NK-92 treated with Interleukin-12 subunit alpha and Interleukin-12 subunit beta, amount 100 ng/mL, for 24 hours (cell line): ENCODE results near the gene TRAPPC3.

Experiments
- DNase-seq: peaks from one replicate; lab custom pipeline; 2025; lab: John Stamatoyannopoulos, UW

Gene TRAPPC3

DNA sequence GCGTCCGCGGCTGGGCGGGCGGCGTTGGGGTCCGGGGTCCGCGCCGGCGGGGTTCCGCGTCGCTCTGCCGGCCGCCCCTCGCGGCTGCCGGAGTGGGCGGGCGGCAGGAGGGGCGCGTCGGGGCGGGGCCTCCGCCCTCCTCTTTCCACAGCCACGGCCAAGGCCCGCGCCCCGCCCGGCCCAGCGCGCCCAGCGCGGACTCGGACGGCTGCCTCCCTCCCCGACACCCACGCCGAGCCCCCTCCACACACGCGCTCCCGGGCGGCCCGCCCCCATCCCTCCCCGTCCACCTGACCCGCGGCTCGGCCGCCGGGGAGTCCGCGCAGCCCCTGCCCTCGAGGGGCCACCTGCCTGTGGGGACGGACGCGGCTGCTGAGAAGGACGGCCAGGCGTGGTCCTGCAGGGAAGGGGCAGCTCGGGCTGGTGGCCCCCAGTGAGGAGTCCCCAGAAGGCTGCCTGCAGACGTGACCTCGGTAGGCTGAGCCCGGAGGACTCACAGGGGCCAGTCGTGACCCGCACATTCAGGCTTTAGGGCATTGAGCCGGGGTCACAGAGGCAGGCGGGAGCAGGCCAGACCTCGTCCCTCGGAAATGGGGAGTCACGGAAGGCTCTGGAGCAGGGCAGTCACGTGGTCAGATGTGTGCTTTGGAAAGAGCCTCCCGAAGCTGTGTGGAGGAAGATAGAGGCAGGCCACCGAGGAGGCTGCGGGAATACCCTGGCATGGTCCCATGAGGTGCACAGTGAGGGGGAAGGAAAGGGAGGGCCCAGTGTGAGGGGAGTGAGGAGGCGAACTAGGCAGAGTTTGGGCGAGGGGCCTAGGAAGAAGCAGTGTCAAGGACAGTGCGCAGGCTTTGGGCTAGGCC, 23.9 kb downstream of the TRAPPC3 start, which contains the start of gene COL8A2:
Gene COL8A2 (minus strand): TSS at position 94 of the 863 bp plus-strand sequence. CDS start 24,980 bp downstream, outside the sequence.
- no peak for DNase-seq

DNA sequence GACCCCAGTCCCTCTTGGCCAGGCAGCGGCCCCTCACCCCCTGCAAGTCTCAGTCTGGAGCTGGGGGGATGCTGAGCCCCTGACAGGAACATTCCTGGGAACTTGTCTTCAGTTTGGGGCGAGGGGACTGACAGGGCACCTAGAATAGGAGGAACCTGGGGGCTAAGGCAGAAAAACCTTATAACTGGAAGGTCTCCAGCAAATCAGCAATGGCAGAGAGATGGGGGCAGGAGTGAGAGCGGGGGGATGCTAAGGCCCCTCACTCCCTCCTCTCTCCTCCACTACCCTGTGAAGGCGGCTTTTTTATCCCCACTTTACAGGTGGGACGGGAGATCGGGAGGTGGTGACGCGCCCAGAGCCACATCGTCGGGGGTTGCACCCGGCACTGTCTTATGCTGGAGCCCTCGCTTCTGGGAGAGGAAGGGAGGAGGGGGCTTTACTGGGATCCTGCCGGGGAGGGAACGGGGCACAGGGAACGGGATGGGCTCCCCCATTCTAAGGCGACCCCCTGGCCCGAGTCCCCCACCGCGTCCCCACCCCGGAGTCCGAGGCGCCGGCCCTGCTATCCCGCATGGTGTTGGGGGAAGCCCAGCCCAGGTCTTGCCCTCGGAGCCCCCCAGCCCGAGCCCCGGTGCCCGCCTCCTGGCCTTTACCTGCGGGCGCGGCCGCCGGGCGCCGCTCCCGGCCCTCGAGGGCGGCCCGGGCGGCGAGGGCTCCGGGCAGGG, 24.7 kb downstream of the TRAPPC3 start:
- DNase-seq, result no peak

DNA sequence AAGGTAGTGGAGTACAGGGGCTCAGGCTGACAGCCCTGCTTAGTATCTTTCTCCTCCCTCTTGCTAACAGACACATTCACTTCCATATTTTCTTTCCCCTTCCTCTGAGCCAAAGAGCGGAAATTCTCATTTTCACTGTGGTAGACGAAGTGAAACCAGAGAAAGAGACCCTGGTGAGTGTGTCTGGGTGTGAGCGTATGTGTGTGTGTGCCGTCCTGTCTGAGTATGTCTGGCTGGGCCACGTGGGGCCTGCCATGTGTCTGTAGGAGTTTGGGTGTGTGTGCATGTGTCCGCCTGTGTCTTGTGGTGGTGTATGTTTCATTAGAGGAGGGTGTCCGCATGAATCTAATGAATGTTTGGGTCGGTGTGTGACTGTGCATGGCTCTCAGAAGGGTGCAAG, 25.9 kb downstream of the TRAPPC3 start:
- DNase-seq, result no peak

DNA sequence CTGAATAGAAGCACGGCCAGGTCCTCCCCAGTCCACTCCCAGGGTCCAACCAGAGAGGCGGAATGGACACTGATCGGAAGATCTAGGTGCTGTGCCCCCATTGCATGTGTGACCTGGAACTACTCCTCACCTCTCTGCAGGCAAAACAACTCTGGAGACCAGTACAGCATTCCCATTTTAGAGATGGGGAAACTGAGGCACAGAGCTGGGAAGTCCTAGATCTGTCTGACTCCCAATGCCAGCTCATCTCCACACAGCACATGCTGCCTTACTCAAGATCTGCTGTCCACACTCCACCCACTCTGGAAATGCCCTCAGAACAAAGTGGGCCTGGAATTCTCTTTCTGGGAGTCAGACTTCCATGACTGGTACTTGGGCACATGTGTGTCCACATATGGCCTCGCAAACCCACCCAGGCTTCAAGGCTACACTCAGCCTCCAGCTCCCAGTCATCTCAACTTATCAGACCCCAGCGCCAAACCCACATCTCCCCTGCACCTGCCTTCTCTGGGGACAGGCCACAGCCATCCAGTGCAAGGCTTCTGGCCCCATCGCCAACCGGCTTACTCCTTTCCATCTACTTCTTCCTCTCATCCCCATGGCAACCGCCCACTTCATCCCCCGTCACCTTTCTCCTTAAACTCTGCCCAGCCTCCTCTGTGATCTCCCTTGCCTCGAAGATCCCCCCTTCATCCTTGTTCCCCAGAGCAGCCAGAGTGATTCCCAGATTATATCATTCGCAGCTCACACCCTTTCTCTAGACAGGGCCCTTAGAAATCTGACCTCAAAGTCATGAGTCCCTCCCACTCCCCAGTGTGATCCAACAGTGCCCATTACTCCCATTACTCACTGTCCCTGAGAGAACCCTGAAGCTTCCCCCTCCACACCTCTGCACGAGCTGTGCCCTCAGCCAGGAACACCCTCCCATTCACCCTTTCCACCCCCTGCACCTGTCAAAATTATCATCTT, 26.9 kb downstream of the TRAPPC3 start:
- no peak for DNase-seq

DNA sequence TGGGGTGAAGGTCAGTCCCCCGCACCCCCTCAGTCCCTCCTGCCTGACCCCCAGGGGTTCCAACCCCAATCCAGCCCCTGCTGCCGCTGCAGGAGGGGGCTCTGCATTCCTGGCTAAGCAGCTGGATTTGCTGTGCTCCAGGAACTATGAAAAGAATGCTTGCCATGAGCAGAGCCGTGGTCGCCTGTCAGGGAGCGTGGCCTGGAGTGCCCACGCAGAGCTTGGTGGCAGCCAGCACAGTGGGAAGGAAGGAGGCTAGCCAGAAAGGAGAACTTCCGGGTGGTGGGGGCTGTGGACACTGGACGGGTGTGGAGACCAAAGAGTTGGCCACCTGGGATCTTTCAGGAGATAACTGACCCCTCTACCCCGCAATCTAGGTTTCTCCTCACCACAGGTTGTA, 29.8 kb downstream of the TRAPPC3 start:
- no peak for DNase-seq

DNA sequence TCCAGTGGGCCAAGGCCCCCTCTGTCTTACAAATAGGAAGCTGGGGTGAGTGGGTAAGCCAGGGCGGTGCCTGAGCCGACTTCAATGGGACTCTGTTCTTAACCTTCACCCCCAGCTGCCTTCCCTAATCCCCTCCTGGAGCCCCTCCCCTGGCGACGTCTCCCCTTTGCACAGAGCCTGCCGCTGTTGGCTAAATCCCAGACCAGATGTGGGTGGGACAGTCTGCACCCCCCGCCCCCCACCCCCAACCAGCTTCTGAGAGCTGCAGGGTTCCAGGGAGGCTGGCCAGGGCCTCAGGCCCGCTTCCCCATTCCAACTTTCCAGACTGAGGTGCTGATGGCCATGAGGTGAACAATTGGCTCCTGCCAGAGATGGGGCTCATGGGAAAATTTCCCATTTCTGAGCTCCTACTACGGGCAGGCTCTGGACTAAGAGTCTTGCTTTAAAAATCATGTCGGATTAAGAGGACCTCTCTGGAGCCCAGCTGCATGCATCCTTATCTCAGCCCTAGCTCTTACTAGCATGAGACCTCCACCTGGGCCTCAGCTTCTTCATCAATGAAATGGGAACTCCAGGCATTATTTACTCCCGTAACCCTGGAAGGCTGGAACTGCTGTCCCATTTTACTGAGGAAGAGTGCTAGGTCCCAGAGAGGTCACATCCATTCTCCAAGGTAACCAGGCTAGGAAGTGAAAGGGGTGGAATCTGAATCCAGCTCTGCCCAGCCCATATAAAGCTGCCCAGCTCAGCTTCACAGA, 30.7 kb downstream of the TRAPPC3 start:
- no peak for DNase-seq

DNA sequence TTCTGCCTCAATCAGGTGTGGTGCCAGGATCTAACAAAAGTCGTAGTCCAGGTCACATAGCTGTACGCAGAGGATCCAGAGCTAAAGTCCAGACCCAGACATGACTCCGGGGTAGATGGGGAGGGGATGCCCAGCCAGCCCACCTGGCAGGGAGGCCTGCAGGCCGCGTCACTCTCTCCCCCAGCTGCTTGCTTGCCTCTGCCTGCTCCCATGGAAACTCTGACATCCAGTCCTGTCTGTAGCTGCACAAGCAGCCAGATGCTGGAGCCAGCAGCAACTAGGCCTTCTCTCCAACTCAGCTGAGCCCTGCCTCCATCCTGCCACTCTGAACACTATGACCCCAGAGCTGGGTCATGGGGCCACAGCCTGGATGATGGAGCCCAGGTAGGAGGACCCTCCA, 32.4 kb downstream of the TRAPPC3 start:
- DNase-seq, result no peak

DNA sequence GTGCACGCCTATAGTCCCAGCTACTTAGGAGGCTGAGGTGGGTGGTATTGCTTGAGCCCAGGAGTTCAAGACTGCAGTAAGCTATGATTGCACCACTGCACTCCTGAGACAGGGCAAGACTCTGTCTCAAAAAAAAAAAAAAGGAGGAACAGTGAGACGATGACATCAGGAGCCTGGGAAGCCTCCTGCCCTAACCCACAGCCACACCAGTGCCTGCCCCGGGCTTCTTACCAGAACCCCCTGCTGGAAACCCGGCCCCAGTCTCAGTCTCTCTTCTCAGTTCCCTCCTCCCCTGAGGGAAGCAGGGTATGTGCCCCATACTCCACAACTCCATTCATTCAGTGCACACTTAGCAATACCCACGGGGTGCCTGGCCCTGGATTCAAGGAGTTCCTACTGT, 33.4 kb downstream of the TRAPPC3 start:
- no peak for DNase-seq

DNA sequence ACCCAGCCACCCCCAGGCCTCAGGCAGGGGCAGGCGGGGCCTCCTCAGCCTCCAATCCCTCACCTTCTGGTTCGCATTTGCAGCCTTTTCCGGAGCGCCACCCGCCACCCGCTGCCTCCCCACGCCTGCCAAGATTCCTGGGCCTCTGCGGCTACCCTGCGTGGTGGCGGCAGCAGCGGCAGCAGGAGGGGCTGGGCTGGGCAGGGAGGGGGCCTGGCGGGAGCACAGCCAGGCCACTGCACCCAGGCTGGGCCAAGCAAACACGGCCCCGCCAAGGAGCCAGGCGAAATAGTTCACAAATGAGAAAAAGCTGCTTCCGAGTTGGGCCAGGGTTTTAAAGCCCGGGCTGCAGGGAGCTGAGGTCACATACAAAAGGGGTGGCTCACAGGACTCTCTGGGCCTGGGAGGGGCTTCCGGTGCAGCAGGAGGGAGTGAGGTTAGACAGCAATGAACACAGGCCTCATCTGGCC, 34.1 kb downstream of the TRAPPC3 start:
- DNase-seq, result no peak

DNA sequence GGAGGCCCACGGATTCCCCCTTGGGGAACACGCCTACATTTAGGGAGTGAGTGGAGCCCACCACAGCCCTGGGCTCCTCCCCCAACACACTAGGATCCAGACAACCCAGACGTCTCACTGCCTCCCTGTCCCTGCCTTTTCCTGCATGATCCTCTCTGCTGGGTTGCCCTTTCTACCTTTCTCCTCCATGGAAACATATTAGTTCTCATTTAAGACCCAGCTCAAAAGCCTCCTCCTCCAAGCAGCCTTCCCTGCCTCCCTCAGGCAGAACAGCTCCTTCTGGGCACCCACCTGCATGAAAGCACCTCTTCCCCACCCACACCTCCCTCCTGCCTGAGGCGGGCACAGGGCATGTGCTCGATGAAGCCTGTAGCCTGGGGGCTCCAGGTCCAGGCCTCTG, 34.9 kb downstream of the TRAPPC3 start:
- DNase-seq, result no peak

DNA sequence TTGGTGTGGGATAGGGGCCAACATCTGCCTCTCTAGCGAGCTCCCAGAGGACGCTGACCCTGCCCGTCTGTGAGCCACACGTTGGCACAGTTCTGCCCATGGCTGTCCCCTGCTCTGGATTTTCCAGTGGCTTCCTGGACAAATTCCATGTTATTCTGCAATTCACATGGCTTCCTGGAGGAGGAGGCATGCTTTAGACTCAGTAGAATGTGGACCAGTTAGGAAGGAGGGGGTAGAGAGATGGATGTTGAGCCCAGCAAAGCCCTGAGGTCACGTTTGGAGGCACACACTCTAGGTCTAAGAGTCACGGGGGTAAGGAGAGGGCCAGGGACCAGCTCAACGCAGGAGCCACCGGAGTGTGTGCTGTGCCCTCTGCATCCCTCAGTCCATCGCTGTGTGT, 36.5 kb downstream of the TRAPPC3 start:
- no peak for DNase-seq

DNA sequence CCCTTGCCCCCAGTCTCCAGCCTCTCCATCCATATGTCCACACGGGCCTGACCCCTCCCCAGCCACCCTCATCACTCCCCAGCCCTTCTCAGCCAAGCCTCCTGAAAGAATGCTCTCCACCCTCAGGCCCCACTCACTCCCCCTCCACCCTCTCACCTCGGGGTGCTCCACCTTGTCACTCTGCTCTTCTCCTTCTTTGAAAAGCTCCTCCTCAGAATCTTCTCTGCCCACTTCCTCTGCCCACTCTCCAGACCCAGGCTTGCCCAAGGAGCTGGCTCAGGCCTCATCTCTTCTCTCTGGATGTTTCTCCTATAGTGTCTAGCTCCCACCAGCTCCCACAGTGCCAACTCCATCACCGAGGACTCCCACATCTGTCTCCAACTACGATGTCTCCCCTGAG, 38.1 kb downstream of the TRAPPC3 start:
- no peak for DNase-seq

DNA sequence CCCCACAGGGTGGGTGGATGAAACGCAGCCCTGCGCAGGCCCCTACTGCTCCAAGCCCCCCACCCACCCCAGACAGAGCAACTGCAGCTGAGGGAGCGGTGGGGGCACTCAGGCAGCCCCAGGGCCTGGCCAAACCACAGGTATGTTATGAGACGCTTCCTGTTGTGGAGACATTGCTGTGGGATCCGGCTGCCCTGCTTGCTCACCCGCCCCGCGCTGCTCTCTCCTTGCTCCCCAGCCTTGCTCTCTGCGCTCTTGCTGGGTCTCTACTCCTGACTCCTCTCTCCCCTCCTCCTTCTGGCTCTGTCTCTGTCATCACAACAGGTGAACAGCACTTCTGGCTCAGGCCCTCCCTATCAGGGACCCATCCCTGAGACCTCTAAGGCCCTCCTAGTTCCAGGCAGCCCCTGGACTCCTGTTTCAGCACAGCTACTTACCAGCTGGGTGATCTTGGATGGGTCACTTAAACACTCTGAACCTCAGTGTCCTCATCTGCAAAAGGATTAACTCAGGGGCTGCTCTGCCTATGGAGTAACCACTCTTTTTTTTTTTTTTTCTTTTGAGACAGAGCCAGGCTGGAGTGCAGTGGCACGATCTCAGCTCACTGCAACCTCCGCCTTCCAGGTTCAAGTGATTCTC, 40.1 kb downstream of the TRAPPC3 start:
- DNase-seq, result no peak

DNA sequence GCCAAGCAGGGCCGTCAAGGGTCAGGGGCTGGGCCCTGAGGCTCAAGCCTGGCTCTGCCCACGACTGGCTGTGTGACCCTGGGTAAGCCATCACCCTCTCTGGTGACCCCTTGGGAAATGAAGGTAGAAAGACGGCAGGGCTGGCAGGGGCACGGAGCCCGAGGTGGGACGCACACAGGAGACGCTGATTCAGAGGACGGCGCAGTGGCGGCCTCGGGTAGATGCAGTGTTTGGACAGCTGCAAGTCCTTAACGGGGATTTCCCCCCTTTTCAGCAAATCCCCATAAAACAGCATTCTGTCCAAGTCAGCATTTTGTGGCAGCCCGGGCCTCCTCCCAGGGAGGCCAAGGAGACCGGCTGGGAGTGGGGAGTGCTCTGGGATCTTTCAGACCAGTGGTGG, 41.0 kb downstream of the TRAPPC3 start:
- DNase-seq, result no peak

DNA sequence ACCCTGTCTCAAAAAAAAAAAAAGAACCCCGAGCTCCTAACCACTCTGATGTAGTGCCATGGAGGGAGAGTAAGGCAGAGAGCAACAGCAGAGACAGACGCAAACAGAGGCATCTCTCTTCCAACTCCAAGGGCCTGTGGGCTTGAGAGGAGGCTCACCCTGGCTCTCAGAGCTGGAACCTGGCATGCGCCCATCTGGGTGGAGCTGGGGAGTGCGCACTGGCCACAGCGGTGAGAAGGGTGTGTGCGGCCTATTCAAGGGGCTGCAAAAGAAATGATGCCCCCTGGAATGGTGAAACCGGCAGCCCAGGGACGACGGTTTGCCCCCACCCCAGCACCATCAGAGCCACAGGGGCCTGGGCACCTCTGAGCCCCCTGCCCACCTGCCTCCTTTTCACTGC, 41.9 kb downstream of the TRAPPC3 start:
- no peak for DNase-seq

DNA sequence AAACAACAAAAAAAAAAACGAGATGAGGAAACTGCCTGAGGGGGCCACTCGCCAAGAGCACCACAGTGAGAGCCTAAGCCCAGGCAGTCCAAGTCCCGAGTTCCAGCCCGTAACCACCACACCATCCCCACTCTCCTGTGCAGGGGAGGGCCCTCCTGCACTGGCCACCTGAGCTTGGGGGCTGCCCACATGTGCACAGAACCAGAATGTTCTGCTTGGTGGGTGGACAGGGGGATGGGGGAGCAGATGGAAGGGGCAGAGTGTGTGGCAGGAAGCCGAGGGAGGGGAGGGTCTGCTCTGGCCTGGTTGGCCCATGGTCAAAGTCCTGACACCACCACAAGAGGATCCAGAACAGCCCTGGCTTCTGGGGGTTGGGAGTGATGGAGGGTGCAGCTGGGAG, 43.0 kb downstream of the TRAPPC3 start:
- DNase-seq, result no peak

DNA sequence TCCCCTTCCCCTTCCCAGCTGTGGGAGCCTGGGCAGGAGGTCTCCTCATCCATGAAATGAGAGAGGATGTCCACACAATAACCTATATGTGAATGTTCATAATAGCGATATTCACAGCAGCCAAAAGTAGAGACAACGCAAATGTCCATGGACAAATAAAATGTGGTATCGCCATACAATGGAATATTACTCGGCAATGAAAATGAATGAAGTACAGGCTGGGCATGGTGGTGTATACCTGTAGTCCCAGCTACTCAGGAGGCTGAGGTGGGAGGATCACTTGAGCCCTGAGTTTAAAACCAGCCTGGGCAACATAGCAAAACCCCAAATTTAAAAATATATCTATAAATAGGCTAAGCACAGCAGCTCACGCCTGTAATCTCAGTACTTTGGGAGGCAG, 47.7 kb downstream of the TRAPPC3 start:
- DNase-seq, result no peak

DNA sequence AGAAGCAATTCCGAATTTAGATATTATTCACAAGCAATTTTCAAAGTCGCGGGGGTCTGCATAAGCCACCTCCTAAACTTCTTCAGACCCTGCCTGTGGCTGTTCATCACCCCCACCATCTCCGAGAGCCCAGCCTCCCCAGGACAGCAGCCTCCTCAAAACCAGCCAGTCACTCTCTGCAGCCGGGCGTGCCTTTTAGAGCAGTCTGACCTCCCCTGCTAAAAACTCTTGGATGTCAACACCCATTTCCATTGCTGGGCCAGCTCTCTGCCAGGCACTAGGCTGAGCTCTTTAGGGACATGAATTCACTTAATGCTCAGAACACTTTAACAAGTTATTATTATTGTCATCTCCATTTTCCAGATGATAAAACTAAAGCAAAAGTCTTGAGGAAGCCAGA, 48.9 kb downstream of the TRAPPC3 start:
- no peak for DNase-seq

DNA sequence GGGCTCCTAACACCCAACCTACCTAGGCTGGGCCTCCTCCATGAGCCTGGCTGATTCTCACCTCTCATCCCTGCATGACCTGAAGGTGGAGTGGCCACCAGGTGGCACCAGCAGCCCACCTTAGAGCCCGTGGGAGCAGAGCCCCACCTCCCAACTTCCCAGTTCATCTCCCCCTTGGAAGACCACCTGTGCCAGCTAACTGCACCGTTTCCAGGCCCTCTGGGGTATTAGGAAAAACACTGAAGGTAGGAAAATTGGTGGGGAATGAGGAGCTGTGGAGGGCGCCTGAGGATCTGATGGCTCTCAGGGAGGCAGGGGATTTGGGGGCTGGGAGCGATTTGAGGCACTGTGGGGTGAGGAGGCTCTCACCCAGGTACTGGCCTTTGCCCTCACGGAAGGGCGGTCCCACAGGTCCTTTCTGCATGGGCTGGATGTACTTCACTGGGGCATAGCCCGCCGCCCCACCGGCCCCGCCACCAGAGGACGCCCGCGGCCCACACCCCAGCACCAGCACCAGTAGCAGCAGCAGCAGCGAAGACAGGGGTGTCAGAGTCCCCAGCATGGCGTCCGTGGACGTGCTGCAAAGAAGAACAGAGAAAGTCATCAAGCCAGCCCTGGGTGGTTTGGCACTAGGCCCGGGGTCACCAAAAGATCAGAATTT, 49.5 kb downstream of the TRAPPC3 start:
- DNase-seq, result peak; percentile 26

DNA sequence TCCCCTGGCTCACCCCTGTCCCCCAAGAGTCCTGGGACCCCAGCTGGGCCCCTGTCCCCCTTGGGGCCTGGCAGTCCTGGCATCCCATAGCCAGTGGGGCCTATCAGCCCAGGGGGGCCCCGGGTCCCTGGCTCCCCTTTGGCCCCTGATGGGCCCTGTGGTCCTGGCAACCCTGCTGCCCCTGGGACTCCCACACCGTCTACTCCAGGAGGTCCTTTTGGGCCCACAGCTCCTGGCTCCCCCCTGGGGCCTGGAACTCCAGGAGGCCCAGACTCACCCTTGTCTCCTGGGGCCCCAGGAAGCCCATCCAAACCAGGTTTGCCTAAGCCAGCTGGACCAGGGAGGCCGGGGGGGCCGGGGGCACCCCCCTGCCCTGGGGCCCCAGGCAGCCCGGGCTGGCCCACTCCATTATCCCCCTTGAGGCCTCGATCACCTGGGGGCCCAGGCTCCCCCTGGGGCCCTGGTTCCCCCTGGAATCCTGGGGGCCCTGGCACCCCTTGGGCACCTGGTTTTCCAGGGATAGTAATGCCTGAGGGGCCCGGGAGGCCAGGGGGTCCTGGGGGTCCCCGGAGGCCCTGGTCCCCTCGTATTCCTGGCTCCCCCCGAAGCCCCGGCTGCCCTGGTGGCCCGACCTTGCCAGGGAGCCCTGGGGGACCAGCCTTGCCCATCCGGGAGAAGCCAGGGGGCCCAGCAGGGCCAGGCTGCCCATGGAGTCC, 50.5 kb downstream of the TRAPPC3 start:
- DNase-seq, result no peak
